CD14-positive monocyte (primary cell): ENCODE measurements around the gene BRMS1. TPM values are rescaled to one million over a fixed set of nuclear protein-coding genes. Genes with fewer than 3 reads are reported as not detected.

Source experiments
- DNase-seq, 3 donors: peaks; one replicate each; pipeline ENCODE4 v3.0.0-alpha.2; 2011 to 2022
- H2AFZ ChIP-seq: 2 replicates; pipeline ENCODE4 v1.6.0; 2012; ENCODE audit warnings: mild to moderate bottlenecking, low read depth, low read length, inconsistent platforms; ENCODE audit not compliant: insufficient read depth, poor library complexity, severe bottlenecking
- H3K27ac ChIP-seq, 2 donors: 1 replicate in 1 of 2; 2 replicates in 1 of 2; pipeline ENCODE4 v1.5.1; 2012 to 2013; ENCODE audit warnings: low read length in 2 of 2, control low read depth in 1 of 2, inconsistent platforms in 1 of 2, low read depth in 1 of 2, mild to moderate bottlenecking in 1 of 2
- H3K27me3 ChIP-seq, 2 donors: one replicate each; pipeline versions ENCODE4 v1.6.0 to v1.6.1; 2011 to 2013; ENCODE audit warnings: low read length in 2 of 2; ENCODE audit not compliant: control insufficient read depth in 2 of 2, insufficient read depth in 2 of 2
- H3K36me3 ChIP-seq, 2 donors: replicated peaks in 1 of 2; 1 replicate in 1 of 2; 2 replicates in 1 of 2; pipeline versions ENCODE4 v1.5.1 to v1.6.1; 2012 to 2013; ENCODE audit warnings: low read length in 2 of 2, control low read depth in 1 of 2, inconsistent platforms in 1 of 2, mild to moderate bottlenecking in 1 of 2; ENCODE audit not compliant: insufficient read depth in 2 of 2, control insufficient read depth in 1 of 2
- H3K4me1 ChIP-seq, 2 donors: 1 replicate in 1 of 2; 2 replicates in 1 of 2; pipeline versions ENCODE4 v1.5.1 to v1.6.1; 2012 to 2013; ENCODE audit warnings: low read length in 2 of 2, control low read depth in 1 of 2, inconsistent platforms in 1 of 2, mild to moderate bottlenecking in 1 of 2, moderate library complexity in 1 of 2; ENCODE audit not compliant: insufficient read depth in 2 of 2, control insufficient read depth in 1 of 2
- H3K4me2 ChIP-seq: replicated peaks from 2 replicates; pipeline ENCODE3; 2012; ENCODE audit warnings: low read length, moderate library complexity, mild to moderate bottlenecking; ENCODE audit not compliant: poor library complexity, severe bottlenecking; ENCODE audit errors: extremely low read depth
- H3K4me3 ChIP-seq, 3 experiments: fragments of 200-600 bp in 1 of 3; sonication (generic) in 1 of 3; replicated peaks in 1 of 3; 1 replicate in 2 of 3; 2 replicates in 1 of 3; pipeline ENCODE4 v1.5.1; 2011 to 2013; ENCODE audit warnings: low read length in 3 of 3, mild to moderate bottlenecking in 3 of 3, control low read depth in 2 of 3, low read depth in 2 of 3, inconsistent platforms in 1 of 3, moderate library complexity in 1 of 3
- H3K79me2 ChIP-seq: 2 replicates; pipeline ENCODE4 v1.6.0; 2012; ENCODE audit warnings: mild to moderate bottlenecking, control low read depth, inconsistent platforms, low read length, moderate library complexity; ENCODE audit not compliant: insufficient read depth
- H3K9ac ChIP-seq: 2 replicates; pipeline ENCODE4 v1.6.0; 2017; ENCODE audit warnings: low read length, mild to moderate bottlenecking; ENCODE audit not compliant: insufficient read depth, poor library complexity, severe bottlenecking
- H3K9me3 ChIP-seq, 2 donors: replicated peaks in 1 of 2; 1 replicate in 1 of 2; 2 replicates in 1 of 2; pipeline versions ENCODE4 v1.5.1 to v1.6.1; 2012 to 2013; ENCODE audit warnings: low read length in 2 of 2, control low read depth in 1 of 2; ENCODE audit not compliant: control insufficient read depth in 1 of 2, insufficient read depth in 1 of 2
- H4K20me1 ChIP-seq: 2 replicates; pipeline ENCODE4 v1.6.0; 2012; ENCODE audit warnings: mild to moderate bottlenecking, low read length, control low read depth, moderate library complexity; ENCODE audit not compliant: insufficient read depth
- H3K27ac Mint-ChIP-seq, 7 donors: one replicate each; pipeline ENCODE4 v1.8.0; 2020; ENCODE audit warnings: mild to moderate bottlenecking in 7 of 7, mixed read lengths in 7 of 7, moderate library complexity in 6 of 7, inconsistent platforms in 2 of 7
- H3K27me3 Mint-ChIP-seq, 3 donors: one replicate each; pipeline ENCODE4 v1.8.0; 2021 to 2022; ENCODE audit warnings: low read depth in 3 of 3, mild to moderate bottlenecking in 3 of 3, mixed read lengths in 3 of 3, moderate library complexity in 3 of 3, inconsistent platforms in 1 of 3
- H3K36me3 Mint-ChIP-seq, 2 donors: one replicate each; pipeline ENCODE4 v1.8.0; 2020; ENCODE audit warnings: mixed read lengths in 2 of 2, inconsistent platforms in 1 of 2, mild to moderate bottlenecking in 1 of 2
- H3K4me1 Mint-ChIP-seq: one replicate; pipeline ENCODE4 v1.8.0; 2020; ENCODE audit warnings: mild to moderate bottlenecking, mixed read lengths
- H3K4me3 Mint-ChIP-seq, 2 donors: one replicate each; pipeline ENCODE4 v1.8.0; 2020; ENCODE audit warnings: mild to moderate bottlenecking in 2 of 2, mixed read lengths in 2 of 2, moderate library complexity in 1 of 2
- H3K9me3 Mint-ChIP-seq, 7 donors: one replicate each; pipeline ENCODE4 v1.8.0; 2020 to 2022; ENCODE audit warnings: mixed read lengths in 7 of 7, mild to moderate bottlenecking in 6 of 7, moderate library complexity in 6 of 7, inconsistent platforms in 2 of 7
- WGBS: methylation state at CpG from one replicate; pipeline ENCODE4 v1.1.5; 2013; ENCODE audit warnings: missing lambda C conversion rate; ENCODE audit not compliant: insufficient coverage; 5-methylcytosine and 5-hydroxymethylcytosine counted together
- intact Hi-C, 2 donors: fragments of 100-400 bp; cut with micrococcal nuclease; formaldehyde crosslinking; loops; one replicate each; pipeline versions ENCODE4 v1.15.0 to v1.15.1; 2023
- polyA plus RNA-seq, 3 donors: library from polyadenylated mRNA; depleted of rRNA in 1 of 3; unstranded in 2 of 3; stranded (reverse) in 1 of 3; fragments of 300-500 nt in 2 of 3; fragments of >200 nt in 1 of 3; fragmentation: Illumina TruSeq in 2 of 3; gene quantifications; 1 replicate in 2 of 3; 2 replicates in 1 of 3; pipeline ENCODE4 v1.2.3, GENCODE V29; 2012 to 2021
- TF ChIP-seq, protein P1 (sequence below): fragments of 200-600 bp; IDR thresholded peaks from one replicate; pipeline ENCODE4 v1.8.0; 2022; ENCODE audit warnings: antibody characterized with exemption, mild to moderate bottlenecking

BRMS1 gene
- polyA plus RNA-seq, 3 donors, result 49.0 to 65.2 (median 62.0) TPM

DNA sequence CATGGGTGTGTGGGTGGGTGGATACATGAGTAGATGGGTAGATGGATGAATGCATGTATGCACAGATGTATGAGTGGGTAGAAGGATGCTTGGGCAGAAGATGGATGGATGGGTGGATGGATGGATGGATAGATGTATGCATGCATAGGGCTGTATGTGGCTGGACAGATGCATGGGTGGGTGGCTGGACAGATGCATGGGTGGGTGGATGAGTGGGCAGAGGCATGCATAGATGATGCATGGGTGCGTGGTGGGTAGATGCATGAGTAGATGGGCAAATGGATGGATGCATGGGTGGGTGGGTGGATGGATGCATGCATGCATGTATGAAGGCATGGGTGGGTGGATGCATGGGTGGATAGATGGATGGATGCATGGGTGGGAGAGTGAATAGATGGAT lies 21.2 kb downstream of the BRMS1 start:
- intact Hi-C loops, result no loop called here

DNA sequence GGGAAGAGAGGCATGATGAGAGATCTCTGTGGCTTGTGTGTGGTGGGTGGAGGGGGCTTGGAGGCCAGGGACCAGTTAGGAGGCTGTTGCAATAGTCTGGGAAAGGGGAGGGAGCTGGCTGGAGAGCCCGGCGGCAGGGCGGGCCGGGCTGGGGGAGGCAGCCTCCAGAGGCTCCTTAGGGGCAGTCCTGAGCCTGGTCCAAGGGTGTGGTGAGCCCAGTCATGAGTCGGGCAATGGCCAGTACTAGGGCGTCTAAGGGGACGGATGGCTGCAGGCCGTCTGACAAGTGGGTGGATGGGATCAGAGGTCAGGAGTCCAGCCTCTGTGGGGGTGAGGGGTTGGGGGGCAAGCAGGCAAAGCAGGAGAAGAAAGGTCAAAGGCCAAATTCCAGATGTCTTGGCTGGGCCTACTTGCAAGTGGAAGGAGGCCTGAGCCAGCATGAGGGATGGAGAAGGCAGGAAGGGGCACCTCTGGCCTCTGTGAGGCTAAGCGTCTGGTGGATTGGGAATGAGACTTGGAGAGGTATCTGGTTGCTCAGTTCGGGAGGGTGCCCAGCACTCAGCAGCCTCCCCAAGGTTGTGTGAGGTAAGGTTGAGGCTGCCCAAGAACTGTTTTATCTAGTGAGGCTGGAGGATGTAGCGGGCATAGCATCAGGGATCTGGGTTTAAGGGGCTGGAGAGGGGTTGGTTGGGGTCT lies 22.0 kb downstream of the BRMS1 start:
- no peaks in the 10 kb centered on the region for H3K27me3 ChIP-seq
- H4K20me1 ChIP-seq, result no peaks in the 10 kb centered on the region
- peaks cover 19% of the 10 kb centered on the region for H3K4me1 Mint-ChIP-seq
- WGBS, result 90% methylated on average over 11 of the region's 11 CpGs
- H3K27me3 Mint-ChIP-seq, result peaks cover 2 to 7% (median 2%) of the 10 kb centered on the region in 3 donors
- no peak overlapping the region for H3K4me2 ChIP-seq
- H3K9me3 ChIP-seq, result no peaks in the 10 kb centered on the region
- TF ChIP-seq, protein P1, sequence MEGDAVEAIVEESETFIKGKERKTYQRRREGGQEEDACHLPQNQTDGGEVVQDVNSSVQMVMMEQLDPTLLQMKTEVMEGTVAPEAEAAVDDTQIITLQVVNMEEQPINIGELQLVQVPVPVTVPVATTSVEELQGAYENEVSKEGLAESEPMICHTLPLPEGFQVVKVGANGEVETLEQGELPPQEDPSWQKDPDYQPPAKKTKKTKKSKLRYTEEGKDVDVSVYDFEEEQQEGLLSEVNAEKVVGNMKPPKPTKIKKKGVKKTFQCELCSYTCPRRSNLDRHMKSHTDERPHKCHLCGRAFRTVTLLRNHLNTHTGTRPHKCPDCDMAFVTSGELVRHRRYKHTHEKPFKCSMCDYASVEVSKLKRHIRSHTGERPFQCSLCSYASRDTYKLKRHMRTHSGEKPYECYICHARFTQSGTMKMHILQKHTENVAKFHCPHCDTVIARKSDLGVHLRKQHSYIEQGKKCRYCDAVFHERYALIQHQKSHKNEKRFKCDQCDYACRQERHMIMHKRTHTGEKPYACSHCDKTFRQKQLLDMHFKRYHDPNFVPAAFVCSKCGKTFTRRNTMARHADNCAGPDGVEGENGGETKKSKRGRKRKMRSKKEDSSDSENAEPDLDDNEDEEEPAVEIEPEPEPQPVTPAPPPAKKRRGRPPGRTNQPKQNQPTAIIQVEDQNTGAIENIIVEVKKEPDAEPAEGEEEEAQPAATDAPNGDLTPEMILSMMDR, result no peak
- no peak overlapping the region for H3K27ac Mint-ChIP-seq
- H3K4me3 Mint-ChIP-seq, result no peak overlapping the region
- no peaks in the 10 kb centered on the region for H3K79me2 ChIP-seq
- H3K36me3 ChIP-seq, result no peaks in the 10 kb centered on the region
- no peak for DNase-seq
- H2AFZ ChIP-seq, result no peak overlapping the region
- H3K4me3 ChIP-seq, result no peak overlapping the region
- no peaks in the 10 kb centered on the region for H3K36me3 Mint-ChIP-seq
- peaks cover 15 to 16% of the 10 kb centered on the region in 2 donors for H3K4me1 ChIP-seq
- peaks cover 0 to 9% (median 3%) of the 10 kb centered on the region in 7 donors for H3K9me3 Mint-ChIP-seq
- intact Hi-C loops, result no loop called here
- H3K27ac ChIP-seq, result no peak overlapping the region
- H3K9ac ChIP-seq, result no peak overlapping the region

More for the DNA sequence above, 21.2 kb downstream of the BRMS1 start:
- WGBS, result 100% methylated on average over 1 of the region's 1 CpG
- Mint-ChIP-seq H3K4me3 (no peak overlapping the region), H3K4me1 (peaks cover 19% of the 10 kb centered on the region), H3K27ac (peak overlapping the region in 1 of 7 donors; percentile 14), H3K36me3 (no peaks in the 10 kb centered on the region), H3K27me3 (peaks cover 2 to 5% (median 4%) of the 10 kb centered on the region in 3 donors), H3K9me3 (peaks cover 0 to 9% (median 3%) of the 10 kb centered on the region in 7 donors)
- H3K4me3 ChIP-seq, result no peak overlapping the region
- no peaks in the 10 kb centered on the region for H3K27me3 ChIP-seq
- no peak overlapping the region for H2AFZ ChIP-seq
- TF ChIP-seq, protein P1, result no peak
- peaks cover 14 to 16% of the 10 kb centered on the region in 2 donors for H3K4me1 ChIP-seq
- H3K79me2 ChIP-seq, result no peaks in the 10 kb centered on the region
- no peak overlapping the region for H3K9ac ChIP-seq
- H3K9me3 ChIP-seq, result no peaks in the 10 kb centered on the region
- H3K4me2 ChIP-seq, result no peak overlapping the region
- no peaks in the 10 kb centered on the region for H3K36me3 ChIP-seq
- no peaks in the 10 kb centered on the region for H4K20me1 ChIP-seq
- H3K27ac ChIP-seq, result no peak overlapping the region
- DNase-seq, result no peak
